GM21381 (cell line): ENCODE results near the gene TAS2R60.
"Not testable (repeated sequence)": the region's sequence is repeated elsewhere in the genome, so short reads cannot be mapped to it uniquely, and the experiment has no call there.

Source experiments
- ATAC-seq: cut with Tn5 transposase; IDR thresholded peaks from one replicate; pipeline ENCODE4 v1.9.1; 2021; ENCODE audit warnings: mild to moderate bottlenecking, moderate library complexity; ENCODE audit not compliant: unreplicated experiment

Gene TAS2R60, protein sequence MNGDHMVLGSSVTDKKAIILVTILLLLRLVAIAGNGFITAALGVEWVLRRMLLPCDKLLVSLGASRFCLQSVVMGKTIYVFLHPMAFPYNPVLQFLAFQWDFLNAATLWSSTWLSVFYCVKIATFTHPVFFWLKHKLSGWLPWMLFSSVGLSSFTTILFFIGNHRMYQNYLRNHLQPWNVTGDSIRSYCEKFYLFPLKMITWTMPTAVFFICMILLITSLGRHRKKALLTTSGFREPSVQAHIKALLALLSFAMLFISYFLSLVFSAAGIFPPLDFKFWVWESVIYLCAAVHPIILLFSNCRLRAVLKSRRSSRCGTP

DNA sequence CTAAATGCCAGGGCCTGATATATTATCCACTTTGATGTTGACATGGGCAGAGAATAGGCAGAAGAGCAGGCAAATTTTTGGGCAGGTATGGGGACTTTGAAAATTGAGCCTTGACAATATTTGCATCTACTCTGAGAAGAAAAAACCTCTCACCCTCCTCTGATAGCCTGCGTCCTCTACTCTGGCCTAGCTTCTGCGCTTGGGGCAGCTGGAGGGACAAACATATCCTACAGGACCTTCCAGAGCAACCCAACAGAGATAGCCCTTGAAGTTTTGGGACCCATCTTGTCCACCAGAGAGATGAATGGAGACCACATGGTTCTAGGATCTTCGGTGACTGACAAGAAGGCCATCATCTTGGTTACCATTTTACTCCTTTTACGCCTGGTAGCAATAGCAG, at the start of gene TAS2R60:
Gene TAS2R60 (plus strand): TSS at position 301 of the 400 bp plus-strand sequence. CDS start 0 bp downstream, at position 301.
- no peak for ATAC-seq

DNA sequence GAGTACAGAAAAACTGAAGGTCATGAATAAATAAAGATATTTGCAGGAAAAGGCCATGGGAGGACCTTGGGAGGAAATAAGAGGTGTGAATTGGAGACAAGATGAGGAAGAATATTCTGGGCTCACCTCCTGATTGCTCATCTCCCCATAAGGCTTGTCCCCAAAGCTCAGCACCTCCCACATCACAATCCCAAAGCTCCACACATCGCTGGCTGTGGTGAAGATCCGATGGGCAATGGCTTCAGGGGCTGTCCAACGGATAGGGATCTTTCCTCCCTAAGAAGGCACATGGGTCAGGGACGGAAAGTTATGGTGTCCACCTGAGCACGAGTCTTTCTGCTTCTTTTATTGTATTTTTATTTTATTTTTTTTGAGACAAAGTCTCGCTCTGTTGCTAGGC, 49.2 kb upstream of the TAS2R60 start:
- ATAC-seq: no peak

DNA sequence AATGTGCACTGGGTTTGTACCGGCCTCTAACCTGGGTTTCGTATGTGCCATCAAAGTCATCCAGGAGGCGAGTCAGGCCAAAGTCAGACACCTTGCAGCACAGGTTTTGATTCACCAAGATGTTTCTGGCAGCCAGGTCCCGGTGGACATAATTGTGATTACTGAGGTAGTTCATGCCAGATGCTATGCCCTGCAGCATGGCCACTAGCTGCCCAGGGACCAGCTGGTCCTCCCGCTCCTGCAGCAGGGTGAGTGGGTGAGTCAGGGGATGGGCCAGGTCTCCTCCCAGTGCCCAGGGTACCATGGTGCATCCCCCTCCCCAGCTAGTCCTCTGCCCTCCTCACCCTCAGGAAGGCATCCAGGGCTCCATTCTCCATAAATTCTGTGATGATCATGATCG, 48.5 kb upstream of the TAS2R60 start:
- no peak for ATAC-seq

DNA sequence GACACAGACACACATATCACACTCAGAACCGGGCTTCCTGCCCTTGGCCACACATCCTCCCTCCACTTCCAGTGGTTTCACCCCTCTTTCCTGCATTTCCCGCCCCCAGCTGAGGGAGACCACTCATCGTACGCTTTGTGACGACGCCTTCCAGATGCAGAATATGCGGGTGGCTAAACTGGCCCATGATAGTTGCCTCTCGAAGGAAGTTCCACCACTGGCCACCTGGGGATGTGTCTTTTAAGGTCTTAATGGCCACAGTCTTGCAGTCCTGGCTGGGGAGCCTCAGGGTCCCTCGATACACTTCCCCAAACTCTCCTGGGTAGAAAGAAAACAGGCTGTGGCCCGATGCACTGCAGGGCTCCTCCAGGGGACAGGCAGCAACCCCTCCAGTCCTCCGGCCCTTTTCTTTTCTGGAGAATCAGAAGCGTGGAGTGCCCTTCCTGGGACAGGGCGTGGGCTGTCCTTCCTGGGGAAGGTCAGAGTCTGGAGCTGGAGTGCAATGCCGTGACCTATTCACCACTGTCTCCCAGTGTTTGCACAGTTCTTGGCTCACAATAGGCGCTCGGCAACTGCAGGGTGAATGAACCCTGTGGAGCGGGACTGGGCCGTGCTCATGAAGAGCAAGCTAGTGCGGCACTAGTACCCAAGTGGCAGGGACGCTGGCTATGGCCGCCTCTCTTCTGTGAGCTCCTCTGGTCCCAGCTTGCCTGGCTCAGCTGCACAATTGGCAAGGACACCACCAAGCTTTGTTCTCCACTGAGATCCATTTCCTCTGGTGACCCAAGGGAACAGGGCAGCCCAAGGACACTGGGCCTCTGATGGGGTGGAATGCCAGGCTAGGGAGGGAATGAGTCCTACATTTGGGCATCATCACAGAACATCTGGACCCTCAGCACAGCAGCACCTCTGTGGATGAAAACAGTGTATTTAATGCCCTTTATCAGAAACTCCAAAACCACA, 47.8 kb upstream of the TAS2R60 start:
- ATAC-seq: no peak

DNA sequence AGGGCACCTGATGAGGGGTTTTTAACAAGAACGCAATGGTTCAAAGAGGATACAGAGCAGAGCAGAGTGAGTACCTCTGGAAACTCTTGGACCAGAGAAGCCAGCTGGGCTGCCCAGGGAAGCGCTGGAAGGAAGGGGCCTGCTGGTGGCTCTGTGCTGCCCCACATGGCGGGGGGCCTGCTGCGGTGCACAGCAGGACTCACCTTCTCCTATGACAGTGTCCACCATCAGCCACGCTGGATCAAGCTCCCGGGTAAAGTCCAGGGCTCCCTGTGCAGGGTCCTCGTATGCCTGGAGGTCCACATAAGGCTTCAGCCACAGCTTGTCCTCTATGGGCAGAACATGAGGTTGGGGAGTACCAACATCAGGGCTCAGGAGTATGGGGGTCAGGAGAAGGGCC, 47.1 kb upstream of the TAS2R60 start:
- no peak for ATAC-seq

DNA sequence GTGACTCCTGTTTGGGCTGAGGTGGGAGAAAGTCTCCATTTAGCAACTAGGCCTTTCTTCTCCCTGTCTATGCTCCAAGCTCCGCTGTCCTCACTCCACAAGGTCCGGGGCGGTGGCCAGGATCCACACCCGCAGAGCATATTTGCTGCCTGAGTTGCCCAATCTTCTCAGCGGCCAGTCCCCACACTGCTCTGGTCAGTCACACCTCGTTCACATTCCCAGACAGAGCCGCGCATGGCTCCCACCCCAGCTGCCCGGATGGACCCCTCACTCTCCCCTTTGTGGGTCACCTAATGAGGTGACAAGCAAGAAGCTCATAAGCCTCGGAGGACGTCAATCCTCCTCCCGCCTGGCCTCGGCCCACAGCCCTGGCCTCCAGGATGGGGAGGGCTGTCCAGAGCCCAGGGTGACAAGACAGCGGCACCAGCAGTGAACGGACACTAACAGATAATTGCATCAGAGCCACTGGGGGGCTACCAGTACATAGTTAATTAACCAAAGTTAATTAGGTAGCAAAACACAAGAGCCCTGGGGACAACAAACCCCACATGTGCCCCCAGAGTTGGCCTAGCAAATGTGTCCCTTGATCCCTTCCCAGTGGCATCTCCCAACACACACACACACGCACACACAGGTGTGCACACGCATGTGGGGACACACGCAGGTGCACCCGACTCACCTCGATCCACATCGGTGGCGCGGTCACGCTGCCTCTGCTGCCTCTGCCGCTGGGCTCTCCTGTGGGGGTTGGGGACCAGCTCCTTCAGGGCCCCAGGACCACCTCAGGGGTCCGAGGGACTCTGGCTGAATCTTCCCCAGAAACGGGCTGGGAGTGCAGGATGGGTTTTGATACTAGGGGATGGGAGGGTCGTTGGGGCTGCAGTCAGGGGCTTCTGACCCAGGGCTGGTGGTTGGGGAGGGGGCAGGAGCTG, 46.4 kb upstream of the TAS2R60 start:
- no peak for ATAC-seq

DNA sequence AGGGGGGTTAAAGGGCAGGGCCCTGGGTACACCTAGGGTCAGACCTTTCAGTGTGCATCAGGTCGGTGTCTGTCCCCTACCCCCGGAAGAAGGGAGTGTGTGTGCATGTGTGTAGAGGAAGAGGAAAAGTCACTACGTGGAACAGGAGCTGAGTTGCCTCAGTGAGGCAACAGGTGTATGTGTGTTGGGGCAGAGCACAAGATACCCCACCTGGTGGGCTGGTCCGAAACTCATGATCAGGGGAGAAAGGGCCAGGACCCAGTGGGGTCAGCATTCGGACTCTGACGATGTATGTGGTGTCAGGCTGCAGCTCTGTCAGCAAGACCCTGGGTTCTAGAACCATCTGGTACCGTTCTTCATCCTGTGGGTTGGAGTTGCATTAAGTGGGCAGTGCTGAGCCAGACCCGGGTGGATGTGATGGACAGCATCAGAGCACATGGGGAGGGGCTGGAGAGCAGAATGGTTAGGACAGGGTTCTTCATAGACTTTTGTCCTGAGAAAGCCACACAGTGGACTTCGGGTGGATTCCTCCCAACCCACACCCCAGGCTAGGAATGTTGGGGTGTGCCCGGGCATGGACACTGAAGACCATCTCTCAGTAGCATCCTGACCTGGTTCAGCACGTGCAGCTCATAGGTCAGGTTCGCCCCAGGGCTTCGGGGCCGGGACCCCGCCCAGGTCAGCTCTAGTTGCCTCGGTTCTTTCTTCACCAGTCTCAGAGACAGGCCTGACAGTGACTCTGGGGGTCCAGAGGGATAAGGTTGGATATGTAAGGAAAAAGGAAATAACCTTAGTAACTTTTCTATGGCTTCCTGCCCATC, 45.3 kb upstream of the TAS2R60 start:
- ATAC-seq: no peak

DNA sequence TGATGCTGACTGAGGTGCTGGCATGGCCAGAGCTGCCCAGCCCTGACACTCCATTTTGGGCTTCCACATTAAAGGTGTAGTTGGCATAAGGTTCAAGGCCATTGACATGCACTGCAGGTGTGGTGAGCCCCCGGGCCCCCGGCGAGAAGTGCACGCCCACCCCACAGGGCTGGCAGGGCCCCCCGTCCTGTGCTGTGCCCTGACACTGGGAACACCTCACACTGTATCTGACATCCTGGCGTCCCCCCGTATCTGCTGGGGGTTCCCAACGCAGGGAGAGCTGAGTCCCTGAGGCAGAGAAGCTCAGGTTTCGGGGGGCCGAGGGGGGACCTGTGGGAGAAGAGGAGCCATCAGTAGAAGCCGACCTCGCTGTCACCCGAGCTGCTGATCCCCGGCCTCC, 44.6 kb upstream of the TAS2R60 start:
- no peak for ATAC-seq

DNA sequence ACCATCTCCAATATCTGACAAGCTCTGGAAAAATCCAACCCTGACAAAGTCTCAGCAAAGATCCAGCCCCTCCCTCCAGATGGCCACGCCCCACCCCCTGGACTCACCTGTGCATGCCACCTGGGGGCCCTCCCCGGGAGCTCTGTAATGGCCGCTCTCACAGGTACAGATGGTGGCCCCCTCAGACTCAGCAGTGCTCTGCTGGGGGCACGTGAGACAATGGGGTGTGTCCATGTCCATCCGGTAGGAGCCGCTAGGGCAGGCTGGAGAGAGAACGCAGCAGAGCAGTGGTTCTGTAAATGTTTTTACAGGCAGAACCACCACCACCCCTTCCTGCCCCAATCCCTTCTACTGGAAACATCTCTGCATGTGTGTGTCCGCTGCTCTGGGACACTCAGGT, 44.1 kb upstream of the TAS2R60 start:
- no peak for ATAC-seq

DNA sequence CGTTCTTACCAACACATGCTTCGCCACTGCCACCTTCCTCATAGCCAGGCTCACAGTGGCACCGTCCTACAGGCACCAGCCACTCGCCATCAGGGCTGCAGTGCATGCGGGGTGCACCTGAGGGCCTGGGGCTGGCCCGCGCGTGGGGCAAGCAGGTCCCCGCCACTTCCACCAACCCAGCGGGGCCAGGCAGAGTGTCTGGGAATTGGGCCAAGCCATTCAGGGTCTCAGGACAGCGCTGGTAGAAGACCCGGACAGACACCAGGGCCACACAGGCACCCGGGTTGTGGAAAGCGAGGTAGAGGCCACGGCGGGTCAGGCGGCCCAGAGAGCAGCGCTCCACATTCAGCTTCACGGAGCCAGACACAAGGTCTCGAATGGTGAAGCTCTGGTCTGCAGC, 43.6 kb upstream of the TAS2R60 start:
- no peak for ATAC-seq

DNA sequence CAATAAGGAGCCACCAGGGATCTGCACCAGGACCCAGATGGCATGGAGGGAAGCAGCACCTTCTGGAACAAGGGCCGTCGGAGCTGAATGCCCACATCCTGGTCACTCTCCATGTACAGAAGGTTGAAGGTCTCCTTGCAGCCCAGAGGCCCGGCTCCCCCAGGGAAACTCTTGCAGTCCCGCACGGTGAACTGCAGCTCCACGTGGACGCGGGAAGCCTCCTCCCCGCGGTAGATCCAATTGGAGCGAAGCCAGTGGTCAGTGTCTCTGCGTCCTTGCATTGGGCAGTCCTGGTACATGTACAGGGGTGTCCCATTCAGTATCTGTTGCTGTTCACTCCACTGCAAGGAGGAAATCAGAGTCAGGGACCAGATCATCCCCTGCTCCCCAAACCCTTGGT, 42.0 kb upstream of the TAS2R60 start:
- ATAC-seq: no peak

DNA sequence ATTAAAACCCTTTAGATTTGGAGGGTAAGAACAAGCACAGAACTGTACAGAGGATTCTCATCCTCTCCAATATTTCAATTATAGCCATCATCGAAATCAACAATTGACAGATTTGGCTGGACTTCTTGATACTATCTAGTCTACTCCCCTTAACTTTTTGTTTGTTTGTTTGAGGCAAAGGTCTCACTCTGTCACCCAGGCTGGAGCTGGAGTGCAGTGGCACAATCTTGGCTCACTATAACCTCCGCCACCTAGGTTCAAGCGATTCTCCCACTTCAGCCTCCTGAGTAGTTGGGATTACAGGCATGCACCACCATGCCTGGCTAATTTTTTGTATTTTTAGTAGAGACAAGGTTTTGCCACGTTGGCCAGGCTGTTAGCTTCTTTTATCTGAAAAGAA, 41.0 kb upstream of the TAS2R60 start:
- ATAC-seq: not testable (repeated sequence)

DNA sequence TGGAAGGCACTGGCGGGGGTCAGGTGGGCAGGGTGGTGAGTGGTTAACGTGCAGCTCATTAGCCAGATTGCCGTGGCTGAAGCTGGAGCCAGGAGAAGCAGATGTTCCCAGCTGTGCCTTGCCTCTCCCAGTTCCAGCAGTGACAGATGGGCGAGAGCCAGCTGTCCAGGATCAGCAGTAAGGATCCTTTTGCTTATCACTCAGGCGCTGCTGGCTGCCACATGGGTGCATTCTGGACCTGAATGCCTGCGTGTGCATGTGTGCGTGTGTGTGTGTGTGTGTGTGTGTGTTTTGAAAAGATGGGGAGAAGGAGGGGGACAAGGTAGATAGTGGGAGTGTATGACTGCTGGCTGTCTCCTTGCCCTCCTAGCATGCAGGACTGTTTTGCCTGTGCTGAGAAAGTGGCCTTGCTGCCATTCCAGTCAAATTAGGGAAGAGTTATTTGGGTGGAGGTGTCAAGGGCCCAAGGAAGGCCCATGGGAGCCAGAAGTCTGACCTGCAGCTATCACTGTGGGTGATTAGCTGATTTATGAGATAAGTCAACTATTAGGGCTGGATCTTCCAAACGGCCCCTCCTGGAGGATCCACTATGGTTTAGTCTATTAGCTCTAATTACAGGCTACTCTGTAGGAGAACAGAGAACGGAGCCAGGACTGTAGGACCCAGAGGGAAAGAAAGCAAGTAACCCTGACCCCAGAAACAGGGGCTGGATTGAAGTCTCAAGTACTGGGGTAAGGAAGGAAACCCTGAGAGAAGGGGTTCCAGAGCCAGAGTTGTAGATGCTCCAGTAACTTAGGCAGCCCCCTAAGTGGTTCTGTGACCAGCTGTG, 37.9 kb upstream of the TAS2R60 start:
- no peak for ATAC-seq

DNA sequence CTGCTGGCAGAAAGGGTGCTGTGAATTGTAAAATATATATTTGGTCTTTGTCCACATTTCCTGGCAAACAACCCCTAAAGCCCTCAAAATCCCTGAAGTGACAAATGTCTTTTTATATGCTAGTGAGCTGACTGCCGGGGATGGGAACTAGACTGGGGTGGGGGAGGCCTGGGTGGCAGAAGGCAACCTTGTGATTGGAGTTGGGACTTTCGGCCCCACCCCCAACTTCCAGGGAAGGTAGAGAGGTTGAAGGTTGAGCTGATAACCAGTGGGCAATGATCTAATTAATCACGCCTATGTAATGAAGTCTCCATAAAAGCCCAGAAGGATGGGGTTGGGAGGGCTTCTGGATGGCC, 37.3 kb upstream of the TAS2R60 start:
- ATAC-seq: no peak

DNA sequence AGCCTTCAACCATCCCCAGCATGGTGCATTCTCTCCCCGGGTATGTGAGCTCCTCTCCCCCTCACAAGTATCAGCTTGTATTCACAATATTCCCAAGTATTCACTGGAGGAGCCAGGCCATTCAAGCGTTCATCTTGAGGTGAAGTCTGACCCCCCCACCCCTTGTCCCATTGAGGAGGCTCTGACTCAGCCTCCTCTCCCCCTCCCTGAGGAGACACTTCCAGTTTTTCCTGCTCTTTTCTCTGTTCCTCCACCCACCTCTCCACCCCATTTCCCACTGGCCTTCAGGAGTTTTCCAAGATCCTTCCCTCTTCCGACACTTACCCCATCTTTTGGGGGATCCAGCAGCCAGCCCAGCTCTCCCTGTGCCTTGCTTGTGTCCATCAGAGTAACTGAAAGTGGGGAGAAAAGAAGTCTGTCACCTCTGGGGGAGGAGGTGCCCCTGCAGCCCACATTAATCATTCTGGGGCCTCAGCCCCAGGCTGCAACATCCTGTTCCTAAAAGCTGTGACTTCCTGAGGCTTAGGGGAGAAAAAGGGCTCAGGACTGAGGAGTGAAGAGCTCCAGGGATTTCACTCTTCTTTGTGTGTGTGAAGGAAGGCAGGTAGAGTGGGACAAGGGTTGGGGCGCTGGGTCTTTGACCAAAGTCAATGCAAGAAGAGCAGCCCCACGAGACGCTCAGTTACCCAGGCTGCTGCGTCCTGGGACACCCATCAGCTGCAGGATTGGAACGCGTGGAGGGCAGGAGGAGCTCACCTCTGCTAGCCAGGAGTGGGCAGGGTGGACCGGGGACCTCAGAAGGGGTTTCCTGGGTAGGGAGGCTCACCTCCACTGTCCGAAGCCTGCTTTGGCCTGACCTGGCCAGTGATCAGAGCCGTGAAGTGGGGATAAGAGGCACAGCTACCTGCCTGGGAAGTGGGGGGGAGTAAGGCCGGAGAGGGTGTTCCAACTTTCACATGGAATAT, 35.7 kb upstream of the TAS2R60 start:
- no peak for ATAC-seq

DNA sequence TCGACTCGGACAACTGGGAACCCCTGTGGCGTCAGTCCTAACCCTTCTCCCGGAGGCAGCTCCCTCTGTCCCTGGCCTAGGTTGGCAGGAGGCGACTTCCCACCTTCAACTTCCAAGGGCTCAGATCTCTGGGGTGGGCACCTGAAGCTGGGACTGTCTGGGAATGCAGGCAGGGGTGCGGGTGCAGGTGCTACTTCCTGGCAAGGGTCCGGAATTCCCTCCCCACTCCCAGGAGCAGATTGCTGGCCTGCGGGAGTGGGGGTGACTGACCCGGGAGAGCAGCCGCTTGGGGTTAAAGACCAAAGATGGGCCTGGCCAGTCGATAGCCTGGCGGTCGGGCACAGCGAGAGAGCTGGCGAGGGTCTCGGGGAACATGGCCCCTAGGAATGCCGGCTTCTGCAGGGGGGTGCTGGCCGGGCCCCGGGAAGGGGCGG, 35.0 kb upstream of the TAS2R60 start:
- no peak for ATAC-seq

DNA sequence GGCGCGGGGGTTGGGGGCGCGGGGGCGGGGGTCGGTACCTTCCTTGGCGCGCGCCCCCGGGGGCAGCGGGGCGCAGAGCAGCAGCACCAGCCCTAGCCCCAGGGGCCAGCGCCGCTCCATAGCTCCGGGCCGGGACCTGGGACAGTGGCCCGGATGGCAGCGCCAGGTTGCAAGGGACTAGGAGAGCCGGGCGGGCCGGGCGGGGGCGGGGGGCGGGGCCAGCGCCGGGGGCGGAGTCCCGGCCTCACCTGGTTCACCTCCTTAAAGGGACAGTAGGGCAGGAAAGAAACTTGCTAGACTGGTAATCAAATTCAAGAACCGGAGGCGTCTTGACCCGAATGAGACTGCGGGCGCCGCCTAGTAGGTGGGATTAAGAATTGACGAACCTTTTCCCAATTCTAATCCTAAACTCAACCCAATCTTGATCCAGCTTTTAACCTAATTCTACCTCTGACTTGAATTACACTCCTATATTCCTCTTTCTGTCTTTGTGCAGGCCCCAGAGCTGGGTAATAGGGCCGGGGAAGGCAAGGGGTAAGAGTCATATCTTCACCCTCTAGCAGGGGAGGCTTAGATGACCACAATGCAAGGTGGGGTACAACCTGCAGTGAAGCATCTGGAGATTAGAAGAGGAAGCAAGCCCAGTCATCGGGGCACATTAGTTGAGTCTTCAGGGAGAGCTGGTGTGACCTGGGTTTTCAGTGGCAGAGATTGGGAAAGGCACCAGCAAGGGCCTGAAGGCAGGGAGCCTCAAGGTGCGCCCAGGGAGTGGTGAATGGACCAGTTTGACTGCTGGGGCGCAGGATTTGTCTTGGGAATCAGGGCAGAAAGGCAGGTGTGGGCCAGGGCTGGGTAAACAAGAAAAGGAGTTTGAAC, 34.3 kb upstream of the TAS2R60 start, which contains the start of gene EPHA1:
Gene EPHA1 (minus strand): TSS at position 171 of the 876 bp plus-strand sequence. CDS start 51 bp downstream, at position 120.
- ATAC-seq: no peak
